Stimulated activated naive CD8-positive, alpha-beta T cell treated with anti-CD3 and anti-CD28 coated beads, Interleukin-15, Interleukin-2, amounts not matched to agents 100 ng/mL and 50 ng/mL, for 24 hours (primary cell): ENCODE results near the gene HHATL.
"Not testable (repeated sequence)": the region's sequence is repeated elsewhere in the genome, so short reads cannot be mapped to it uniquely, and the experiment has no call there.

ENCODE experiments used
- H3K27ac Mint-ChIP-seq: one replicate; pipeline ENCODE4 v1.8.0; 2021; ENCODE audit warnings: mild to moderate bottlenecking, mixed read lengths
- H3K27me3 Mint-ChIP-seq: one replicate; pipeline ENCODE4 v1.8.0; 2021; ENCODE audit warnings: mixed read lengths
- H3K36me3 Mint-ChIP-seq: one replicate; pipeline ENCODE4 v1.8.0; 2021; ENCODE audit warnings: low read depth, mixed read lengths
- H3K4me1 Mint-ChIP-seq: one replicate; pipeline ENCODE4 v1.8.0; 2021; ENCODE audit warnings: low read depth, mixed read lengths
- H3K4me3 Mint-ChIP-seq: one replicate; pipeline ENCODE4 v1.8.0; 2021; ENCODE audit warnings: mild to moderate bottlenecking, mixed read lengths
- H3K9me3 Mint-ChIP-seq: one replicate; pipeline ENCODE4 v1.8.0; 2021; ENCODE audit warnings: mixed read lengths

Gene HHATL

DNA sequence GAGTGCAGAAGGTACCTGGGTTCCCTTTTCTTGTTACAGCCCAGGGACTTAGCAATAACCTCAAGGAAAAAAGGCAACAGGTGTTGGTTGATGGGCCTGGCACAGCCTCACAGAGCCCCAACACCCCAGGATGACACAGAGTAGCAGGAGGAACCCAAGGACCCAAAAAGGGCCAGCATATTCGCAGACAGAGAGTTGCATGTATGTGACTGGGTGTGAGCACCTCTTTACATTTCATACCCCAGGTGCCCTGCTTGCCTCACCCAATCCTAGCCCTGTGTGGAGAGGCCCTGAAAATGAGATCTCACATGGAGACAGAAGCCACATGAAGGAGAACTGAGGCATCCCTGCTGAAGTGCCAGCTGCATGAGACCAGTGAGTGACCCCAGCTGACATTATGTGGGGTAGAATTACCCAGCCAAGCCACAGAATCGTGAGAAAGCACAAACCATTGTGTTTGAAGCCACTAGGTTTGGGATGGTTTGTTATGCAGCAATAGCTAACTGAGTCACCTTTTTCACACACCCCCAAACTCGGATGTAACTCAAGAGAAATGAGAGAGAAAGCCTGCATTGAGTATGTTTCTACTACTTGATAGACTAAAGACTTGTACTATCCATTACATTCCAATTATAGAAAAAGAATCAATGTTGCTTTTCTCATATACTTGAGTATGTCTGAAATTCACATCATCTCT is 26.2 kb upstream of the HHATL start:
- Mint-ChIP-seq H3K27me3 (peaks cover 4% of the 10 kb centered on the region), H3K36me3 (no peaks in the 10 kb centered on the region), H3K9me3 (no peaks in the 10 kb centered on the region), H3K4me3 (no peak overlapping the region), H3K27ac (no peak overlapping the region), H3K4me1 (no peaks in the 10 kb centered on the region)

- Mint-ChIP-seq H3K36me3 (no peaks in the 10 kb centered on the region), H3K4me3 (no peak overlapping the region), H3K4me1 (no peaks in the 10 kb centered on the region), H3K27me3 (peaks cover 4% of the 10 kb centered on the region), H3K9me3 (no peaks in the 10 kb centered on the region), H3K27ac (no peak overlapping the region)
Measured at GRCh38 chr3:42728056-42728455, 25.5 kb upstream of the HHATL start.

DNA sequence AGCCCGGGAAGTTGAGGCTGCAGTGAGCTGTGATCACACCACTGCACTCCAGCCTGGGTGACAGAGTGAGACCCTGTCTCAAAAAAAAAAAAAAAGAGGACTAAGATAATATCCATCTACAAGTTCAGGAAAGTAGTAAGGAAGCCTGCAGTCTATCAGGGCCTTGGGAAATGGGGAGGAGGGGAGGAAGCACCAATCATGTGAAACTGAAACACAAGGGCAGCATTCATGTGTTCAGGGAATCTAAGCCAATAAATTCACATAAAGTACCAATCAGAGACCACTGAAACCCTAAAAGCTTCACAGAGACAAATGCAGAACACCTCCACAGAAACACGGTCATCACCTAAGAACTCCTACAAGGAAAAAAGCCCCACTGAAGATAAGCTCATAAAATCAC is 22.9 kb upstream of the HHATL start:
- Mint-ChIP-seq H3K4me1 (no peaks in the 10 kb centered on the region), H3K27ac (no peak overlapping the region)

GRCh38 chr3:42723219-42723618 is 20.6 kb upstream of the HHATL start:
- H3K36me3 Mint-ChIP-seq = no peaks in the 10 kb centered on the region
- no peak overlapping the region for H3K4me3 Mint-ChIP-seq
- no peaks in the 10 kb centered on the region for H3K9me3 Mint-ChIP-seq
- peaks cover 14% of the 10 kb centered on the region for H3K27me3 Mint-ChIP-seq
- no peak overlapping the region for H3K27ac Mint-ChIP-seq
- H3K4me1 Mint-ChIP-seq = no peaks in the 10 kb centered on the region

More for the DNA sequence above, 22.9 kb upstream of the HHATL start:
- H3K36me3 Mint-ChIP-seq = no peaks in the 10 kb centered on the region
- peaks cover 12% of the 10 kb centered on the region for H3K27me3 Mint-ChIP-seq
- no peaks in the 10 kb centered on the region for H3K9me3 Mint-ChIP-seq
- no peak overlapping the region for H3K4me3 Mint-ChIP-seq

DNA sequence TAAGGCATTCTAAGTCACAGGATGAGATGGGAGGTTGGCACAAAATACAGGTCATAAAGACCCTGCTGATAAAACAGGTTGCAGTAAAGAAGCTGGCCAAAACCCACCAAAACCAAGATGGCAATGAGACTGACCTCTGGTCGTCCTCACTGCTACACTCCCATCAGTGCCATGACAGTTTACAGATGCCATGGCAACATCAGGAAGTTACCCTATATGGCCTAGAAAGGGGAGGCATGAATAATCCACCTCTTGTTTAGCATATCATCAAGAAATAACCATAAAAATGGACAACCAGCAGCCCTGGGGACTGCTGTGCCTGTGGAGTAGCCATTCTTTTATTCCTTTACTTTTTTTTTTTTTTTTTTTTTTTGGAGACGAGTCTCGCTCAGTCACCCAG is 19.8 kb upstream of the HHATL start:
- H3K4me3 Mint-ChIP-seq, H3K27ac Mint-ChIP-seq, H3K36me3 Mint-ChIP-seq, H3K9me3 Mint-ChIP-seq, H3K4me1 Mint-ChIP-seq: not testable (repeated sequence)
- peaks cover 14% of the 10 kb centered on the region for H3K27me3 Mint-ChIP-seq

GRCh38 chr3:42721690-42722089 is 19.1 kb upstream of the HHATL start:
- Mint-ChIP-seq H3K36me3 (no peaks in the 10 kb centered on the region), H3K9me3 (no peaks in the 10 kb centered on the region), H3K4me1 (no peaks in the 10 kb centered on the region), H3K27me3 (peaks cover 14% of the 10 kb centered on the region), H3K27ac (no peak overlapping the region), H3K4me3 (no peak overlapping the region)

GRCh38 chr3:42720126-42720525 is 17.5 kb upstream of the HHATL start:
- no peak overlapping the region for H3K27ac Mint-ChIP-seq
- peaks cover 14% of the 10 kb centered on the region for H3K27me3 Mint-ChIP-seq
- no peak overlapping the region for H3K4me3 Mint-ChIP-seq
- H3K36me3 Mint-ChIP-seq = no peaks in the 10 kb centered on the region
- no peaks in the 10 kb centered on the region for H3K4me1 Mint-ChIP-seq
- no peaks in the 10 kb centered on the region for H3K9me3 Mint-ChIP-seq

DNA sequence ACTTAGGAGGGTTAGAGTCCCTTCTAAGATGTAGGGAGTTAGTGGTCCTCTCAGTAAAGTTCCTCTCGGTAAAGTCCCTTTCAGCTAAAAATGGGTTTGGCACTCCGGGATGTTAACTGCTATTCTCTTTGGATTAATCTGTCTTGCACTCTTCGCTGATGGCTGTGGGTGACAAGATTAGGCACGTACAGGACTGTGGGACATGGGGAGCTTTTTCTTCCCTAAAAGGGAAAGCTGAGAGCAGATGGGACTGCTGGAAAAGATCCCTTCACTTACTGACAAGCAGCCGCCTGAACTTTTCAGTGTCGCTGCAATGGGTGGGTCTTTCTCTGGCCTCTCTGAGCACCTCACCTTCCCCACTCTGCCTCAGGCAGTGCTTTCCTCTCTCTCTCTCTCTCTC is 16.4 kb upstream of the HHATL start:
- Mint-ChIP-seq H3K27ac (no peak overlapping the region), H3K4me1 (no peaks in the 10 kb centered on the region)

DNA sequence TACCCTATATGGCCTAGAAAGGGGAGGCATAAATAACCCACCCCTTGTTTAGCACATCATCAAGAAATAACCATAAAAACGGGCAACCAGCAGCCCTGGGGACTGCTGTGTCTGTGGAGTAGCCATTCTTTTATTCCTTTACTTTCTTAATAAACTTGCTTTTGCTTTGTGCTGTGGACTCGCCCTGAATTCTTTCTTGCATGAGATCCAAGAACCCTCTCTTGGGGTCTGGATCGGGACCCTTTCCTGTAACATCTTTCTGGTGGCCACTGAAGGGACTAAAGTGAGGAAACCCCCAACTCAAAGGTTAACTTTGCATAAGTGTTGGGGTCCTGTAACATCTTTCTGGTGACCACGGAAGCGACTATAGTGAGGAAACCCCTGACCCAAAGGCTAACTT is 15.7 kb upstream of the HHATL start:
- Mint-ChIP-seq H3K9me3 (no peaks in the 10 kb centered on the region), H3K36me3 (no peaks in the 10 kb centered on the region), H3K4me1 (no peaks in the 10 kb centered on the region), H3K4me3 (no peak overlapping the region), H3K27me3 (peaks cover 10% of the 10 kb centered on the region), H3K27ac (no peak overlapping the region)

More for the DNA sequence above, 16.4 kb upstream of the HHATL start:
- Mint-ChIP-seq H3K27me3 (peaks cover 10% of the 10 kb centered on the region), H3K36me3 (no peaks in the 10 kb centered on the region), H3K4me3 (no peak overlapping the region), H3K9me3 (no peaks in the 10 kb centered on the region)

DNA sequence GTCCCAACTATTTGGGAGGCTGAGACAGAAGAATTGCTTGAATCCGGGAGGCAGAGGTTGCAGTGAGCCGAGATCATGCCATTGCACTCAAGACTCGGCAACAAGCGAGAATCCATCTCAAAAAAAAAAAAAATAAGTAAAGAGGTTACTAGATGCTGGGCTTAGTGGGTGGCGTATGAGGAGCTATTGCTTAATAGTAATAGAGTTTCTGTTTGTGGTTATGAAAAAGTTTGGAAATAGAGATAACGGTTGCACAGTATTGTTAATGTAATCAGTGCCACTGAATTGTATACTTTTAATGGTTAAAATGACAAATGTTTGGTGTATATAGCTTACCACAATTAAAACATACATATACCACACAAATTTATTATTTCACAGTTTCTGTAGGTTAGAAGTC is 14.7 kb upstream of the HHATL start:
- no peaks in the 10 kb centered on the region for H3K4me1 Mint-ChIP-seq
- no peaks in the 10 kb centered on the region for H3K9me3 Mint-ChIP-seq

DNA sequence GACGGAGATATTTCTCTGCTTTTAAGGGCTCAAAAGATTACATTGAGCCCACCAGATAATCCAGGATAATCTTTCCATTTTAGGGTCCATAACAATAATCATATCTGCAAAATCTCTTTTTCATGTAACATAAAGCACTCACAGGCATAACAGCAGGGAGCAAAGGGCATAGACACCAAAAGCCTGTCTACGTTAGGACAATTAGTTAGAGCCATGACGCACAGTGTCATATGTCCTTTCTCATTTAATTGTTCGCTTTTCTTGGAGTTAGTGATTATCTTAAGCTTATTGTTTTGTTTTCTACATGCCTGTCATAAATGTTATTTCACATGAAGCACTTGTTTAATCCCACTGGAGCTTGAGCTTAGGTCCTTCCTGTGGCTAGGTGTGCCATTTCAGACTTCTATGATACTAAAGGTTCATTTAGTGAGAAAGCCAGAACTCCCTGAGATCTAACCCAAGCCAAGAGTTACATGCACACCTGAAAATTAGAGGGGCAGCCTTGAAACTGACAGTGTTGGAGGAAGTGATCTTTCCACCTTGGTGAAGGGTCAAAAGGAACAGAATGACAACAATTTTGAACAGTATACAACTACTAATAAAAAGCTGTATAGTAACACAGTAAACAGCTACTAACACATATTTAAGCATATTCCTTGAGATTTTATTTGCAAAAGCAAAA is 11.7 kb upstream of the HHATL start:
- Mint-ChIP-seq H3K4me1 (no peaks in the 10 kb centered on the region), H3K4me3 (no peak overlapping the region)

More for the DNA sequence above, 14.7 kb upstream of the HHATL start:
- H3K4me3 Mint-ChIP-seq = no peak overlapping the region
- peaks cover 9% of the 10 kb centered on the region for H3K27me3 Mint-ChIP-seq
- no peaks in the 10 kb centered on the region for H3K36me3 Mint-ChIP-seq
- H3K27ac Mint-ChIP-seq = no peak overlapping the region

DNA sequence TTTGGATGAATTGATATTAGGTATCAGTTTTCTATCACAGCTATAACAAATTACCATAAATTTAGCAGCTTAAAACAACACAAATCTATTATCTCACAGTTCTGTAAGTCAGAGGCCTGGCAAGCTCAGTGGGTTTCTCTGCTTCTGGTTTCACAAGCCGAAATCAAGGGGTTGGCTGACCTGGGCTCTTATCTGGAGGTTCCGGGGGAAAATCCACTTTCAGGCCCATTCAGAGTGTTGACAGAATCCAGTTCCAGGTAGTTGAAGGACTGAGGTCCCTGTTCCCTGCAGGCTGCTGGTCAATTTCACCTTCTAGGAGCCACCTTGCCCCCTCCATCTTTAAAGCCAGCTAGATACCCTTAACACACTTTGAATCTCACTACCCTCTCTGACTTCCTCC is 11.1 kb upstream of the HHATL start:
- H3K36me3 Mint-ChIP-seq = no peaks in the 10 kb centered on the region
- H3K27me3 Mint-ChIP-seq = no peaks in the 10 kb centered on the region
- no peak overlapping the region for H3K4me3 Mint-ChIP-seq
- no peaks in the 10 kb centered on the region for H3K9me3 Mint-ChIP-seq
- no peaks in the 10 kb centered on the region for H3K4me1 Mint-ChIP-seq
- no peak overlapping the region for H3K27ac Mint-ChIP-seq

More for the DNA sequence above, 11.7 kb upstream of the HHATL start:
- Mint-ChIP-seq H3K27me3 (no peaks in the 10 kb centered on the region), H3K9me3 (no peaks in the 10 kb centered on the region), H3K36me3 (no peaks in the 10 kb centered on the region), H3K27ac (no peak overlapping the region)

GRCh38 chr3:42712688-42713372 is 10.2 kb upstream of the HHATL start:
- Mint-ChIP-seq H3K27ac (no peak overlapping the region), H3K36me3 (no peaks in the 10 kb centered on the region), H3K27me3 (no peaks in the 10 kb centered on the region), H3K9me3 (no peaks in the 10 kb centered on the region), H3K4me1 (no peaks in the 10 kb centered on the region), H3K4me3 (no peak overlapping the region)

DNA sequence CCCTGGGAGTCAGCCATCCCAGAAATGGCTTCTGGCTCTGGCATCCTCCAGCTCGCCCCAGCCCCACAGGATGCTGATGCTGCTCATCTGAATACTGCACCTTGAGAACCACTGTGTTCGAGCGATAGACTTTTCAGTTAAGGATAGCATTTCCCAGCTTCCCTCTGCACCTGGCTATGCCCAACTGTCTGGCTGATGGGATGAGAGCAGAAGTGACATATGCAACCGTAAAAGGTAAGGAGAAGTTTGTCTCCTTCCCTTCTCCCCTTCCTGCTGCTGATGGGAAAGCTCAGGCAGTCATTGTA is 9.7 kb upstream of the HHATL start:
- H3K27me3 Mint-ChIP-seq = no peaks in the 10 kb centered on the region
- no peak overlapping the region for H3K4me3 Mint-ChIP-seq
- H3K4me1 Mint-ChIP-seq = no peaks in the 10 kb centered on the region
- no peak overlapping the region for H3K27ac Mint-ChIP-seq
- no peaks in the 10 kb centered on the region for H3K36me3 Mint-ChIP-seq
- no peaks in the 10 kb centered on the region for H3K9me3 Mint-ChIP-seq

- Mint-ChIP-seq H3K4me3 (no peak overlapping the region), H3K36me3 (no peaks in the 10 kb centered on the region), H3K27ac (no peak overlapping the region), H3K27me3 (no peaks in the 10 kb centered on the region), H3K9me3 (no peaks in the 10 kb centered on the region), H3K4me1 (no peaks in the 10 kb centered on the region)
Measured at GRCh38 chr3:42711491-42712343, 9.1 kb upstream of the HHATL start.
